ENCODE data around the gene CLCN1. TPM values are rescaled to one million over a fixed set of nuclear protein-coding genes. Genes with fewer than 3 reads are reported as not detected.

The CLCN1 gene
- total RNA-seq, 1 experiment from 2014 or later = not detected

Other genes with a start within 250 kb of the CLCN1 start
- gene PIP, start 184.0 kb upstream of the CLCN1 start, total RNA-seq (2014; rRNA removed; shearing (Covaris generic)) = not detected in 2 replicates
- not detected in 2 replicates for gene TAS2R39, start 132.7 kb upstream of the CLCN1 start, total RNA-seq (2014; rRNA removed; shearing (Covaris generic))
- not detected in 2 replicates for gene TAS2R40, start 94.1 kb upstream of the CLCN1 start, total RNA-seq (2014; rRNA removed; shearing (Covaris generic))
- gene GSTK1, start 52.7 kb upstream of the CLCN1 start, total RNA-seq (2014; rRNA removed; shearing (Covaris generic)) = 124 and 131 TPM in 2 replicates
- not detected in 2 replicates for gene TMEM139, start 31.2 kb upstream of the CLCN1 start, total RNA-seq (2014; rRNA removed; shearing (Covaris generic))
- 18.2 and 20.5 TPM in 2 replicates for gene CASP2, start 27.8 kb upstream of the CLCN1 start, total RNA-seq (2014; rRNA removed; shearing (Covaris generic))
- gene FAM131B, start 46.6 kb downstream of the CLCN1 start, total RNA-seq (2014; rRNA removed; shearing (Covaris generic)) = 0.16 and 0.41 TPM in 2 replicates
- 68.7 and 86.5 TPM in 2 replicates for gene ZYX, start 65.2 kb downstream of the CLCN1 start, total RNA-seq (2014; rRNA removed; shearing (Covaris generic))
- gene EPHA1, start 92.7 kb downstream of the CLCN1 start, total RNA-seq (2014; rRNA removed; shearing (Covaris generic)) = not detected in 2 replicates
- gene TAS2R60, start 127.3 kb downstream of the CLCN1 start, total RNA-seq (2014; rRNA removed; shearing (Covaris generic)) = not detected in 2 replicates
- gene TAS2R41, start 161.8 kb downstream of the CLCN1 start, total RNA-seq (2014; rRNA removed; shearing (Covaris generic)) = not detected in 2 replicates

Measured in SJSA1 (cell line).